Measurements from ENCODE around the gene CNTNAP2.

CNTNAP2 gene

GRCh38 chr7:147428075-147428474 lies 1311.5 kb downstream of the CNTNAP2 start:
- DNase-seq: no peak

GRCh38 chr7:147429961-147430360 lies 1313.4 kb downstream of the CNTNAP2 start:
- DNase-seq: no peak

- no peak for DNase-seq
Measured at GRCh38 chr7:147432079-147432478, 1315.5 kb downstream of the CNTNAP2 start.

GRCh38 chr7:147432576-147432975 lies 1316.0 kb downstream of the CNTNAP2 start:
- DNase-seq: no peak

- DNase-seq: no peak
Measured at GRCh38 chr7:147436718-147437117, 1320.1 kb downstream of the CNTNAP2 start.

- no peak for DNase-seq
Measured at GRCh38 chr7:147438216-147438615, 1321.6 kb downstream of the CNTNAP2 start.

GRCh38 chr7:147443942-147444341 lies 1327.3 kb downstream of the CNTNAP2 start:
- DNase-seq: no peak

GRCh38 chr7:147452816-147453215 lies 1336.2 kb downstream of the CNTNAP2 start:
- DNase-seq: no peak

GRCh38 chr7:147465223-147465622 lies 1348.6 kb downstream of the CNTNAP2 start:
- no peak for DNase-seq

- DNase-seq: no peak
Measured at GRCh38 chr7:147472556-147472955, 1356.0 kb downstream of the CNTNAP2 start.

GRCh38 chr7:147474862-147475261 lies 1358.3 kb downstream of the CNTNAP2 start:
- no peak for DNase-seq

- DNase-seq: no peak
Measured at GRCh38 chr7:147477526-147477925, 1360.9 kb downstream of the CNTNAP2 start.

GRCh38 chr7:147478796-147479195 lies 1362.2 kb downstream of the CNTNAP2 start:
- no peak for DNase-seq

GRCh38 chr7:147483634-147484292 lies 1367.2 kb downstream of the CNTNAP2 start:
- DNase-seq: no peak

GRCh38 chr7:147485660-147486210 lies 1369.1 kb downstream of the CNTNAP2 start:
- DNase-seq: no peak

GRCh38 chr7:147492606-147493005 lies 1376.0 kb downstream of the CNTNAP2 start:
- no peak for DNase-seq

- DNase-seq: no peak
Measured at GRCh38 chr7:147496209-147496608, 1379.6 kb downstream of the CNTNAP2 start.

GRCh38 chr7:147497246-147497645 lies 1380.6 kb downstream of the CNTNAP2 start:
- DNase-seq: no peak

GRCh38 chr7:147498081-147498480 lies 1381.5 kb downstream of the CNTNAP2 start:
- DNase-seq: no peak

- no peak for DNase-seq
Measured at GRCh38 chr7:147509035-147509501, 1392.5 kb downstream of the CNTNAP2 start.

GRCh38 chr7:147509541-147510200 lies 1393.1 kb downstream of the CNTNAP2 start:
- no peak for DNase-seq

GRCh38 chr7:147510201-147510542 lies 1393.6 kb downstream of the CNTNAP2 start:
- no peak for DNase-seq

GRCh38 chr7:147510923-147511322 lies 1394.3 kb downstream of the CNTNAP2 start:
- no peak for DNase-seq

GRCh38 chr7:147513451-147513850 lies 1396.8 kb downstream of the CNTNAP2 start:
- DNase-seq: no peak

Data from activated T-cell treated with anti-CD3 and anti-CD28 coated beads, Interleukin-2, amount 50 U/mL, for 1 hour (primary cell).